HCT116 (cell line): ENCODE results near the gene AIF1L. TPM values are rescaled to one million over a fixed set of nuclear protein-coding genes. Genes with fewer than 3 reads are reported as not detected.

ENCODE experiments used
- ATAC-seq: fragments of 200-7000 bp; cut with Tn5 transposase; 2 replicates; pipeline ENCODE4 v1.9.1; 2020; ENCODE audit warnings: mild to moderate bottlenecking, moderate library complexity
- BruUV-seq: library from RNA; stranded (reverse); fragments of 400-500 nt; replicated peaks from 2 replicates; lab custom pipeline; 2021; lab: Mats Ljungman, UMichigan
- CTCF ChIA-PET: fragments of 300-600 bp; sonication (Branson Sonifier 250); formaldehyde crosslinking; loops from one replicate; lab custom pipeline; 2021; ENCODE audit warnings: antibody characterized with exemption; lab: Charles Lee
- POLR2A ChIA-PET: fragments of 300-600, 350-600 bp; sonication (Branson Sonifier 250); formaldehyde crosslinking; loops from one replicate; lab custom pipeline; 2021; ENCODE audit warnings: antibody characterized with exemption; lab: Charles Lee
- RAD21 ChIA-PET, 2 experiments: fragments of 300-600 bp; sonication (Branson Sonifier 250); formaldehyde crosslinking; loops; one replicate each; lab custom pipeline; 2023; ENCODE audit warnings: low total read pairs in 2 of 2; ENCODE audit not compliant: uncharacterized antibody in 2 of 2, unreplicated experiment in 2 of 2, low non-redundant PET in 1 of 2; lab: Charles Lee
- DNase-seq: peaks from one replicate; pipeline ENCODE4 v3.0.0-alpha.2; 2010; ENCODE audit warnings: low read depth, low spot score
- H2AFZ ChIP-seq: fragments of 200-600 bp; shearing (Covaris generic), sonication (generic); 2 replicates; pipeline ENCODE4 v1.6.1; 2017; ENCODE audit warnings: low read depth, mixed run types, mixed read lengths, antibody characterized with exemption, low read length; ENCODE audit not compliant: poor library complexity, severe bottlenecking
- H3K27ac ChIP-seq: 2 replicates; pipeline ENCODE4 v1.5.1; 2012; ENCODE audit warnings: low read depth, low read length
- H3K27me3 ChIP-seq: fragments of 200-600 bp; sonication (generic); 2 replicates; pipeline ENCODE4 v1.6.1; 2016; ENCODE audit warnings: mixed run types, low read length, mixed read lengths; ENCODE audit not compliant: insufficient read depth
- H3K36me3 ChIP-seq, 2 experiments: fragments of 200-500 bp in 1 of 2; fragments of 200-600 bp in 1 of 2; sonication (Bioruptor generic) in 1 of 2; sonication (generic) in 1 of 2; 2 replicates each; pipeline versions ENCODE4 v1.5.1 to v1.6.1; 2014 to 2016; ENCODE audit warnings: low read length in 2 of 2, inconsistent platforms in 1 of 2, mixed read lengths in 1 of 2, mixed run types in 1 of 2; ENCODE audit not compliant: insufficient read depth in 2 of 2, control insufficient read depth in 1 of 2
- H3K4me1 ChIP-seq, 2 experiments: fragments of 200-600 bp in 1 of 2; sonication (generic) in 1 of 2; 2 replicates each; pipeline versions ENCODE4 v1.5.1 to v1.6.1; 2012 to 2017; ENCODE audit warnings: low read length in 2 of 2, inconsistent platforms in 1 of 2, mild to moderate bottlenecking in 1 of 2, mixed read lengths in 1 of 2, mixed run types in 1 of 2, moderate library complexity in 1 of 2; ENCODE audit not compliant: insufficient read depth in 2 of 2, control insufficient read depth in 1 of 2
- H3K4me2 ChIP-seq: fragments of 200-600 bp; sonication (generic); 2 replicates; pipeline ENCODE4 v1.6.1; 2017; ENCODE audit warnings: mixed run types, low read length, mixed read lengths
- H3K4me3 ChIP-seq, 2 experiments: fragments of 200-600 bp in 1 of 2; sonication (generic) in 1 of 2; replicated peaks in 1 of 2; 2 replicates each; pipeline ENCODE4 v1.5.1; 2011 to 2016; ENCODE audit warnings: low read length in 2 of 2, control low read depth in 1 of 2, low read depth in 1 of 2, mild to moderate bottlenecking in 1 of 2, mixed read lengths in 1 of 2, mixed run types in 1 of 2
- H3K79me2 ChIP-seq: fragments of 200-600 bp; sonication (generic); 2 replicates; pipeline ENCODE4 v1.6.1; 2017; ENCODE audit warnings: mild to moderate bottlenecking, mixed run types, low read length, moderate library complexity, mixed read lengths; ENCODE audit not compliant: insufficient read depth
- H3K9ac ChIP-seq: fragments of 200-600 bp; sonication (generic); 2 replicates; pipeline ENCODE4 v1.6.1; 2016; ENCODE audit warnings: low read length, mixed read lengths
- H3K9me2 ChIP-seq: fragments of 200-600 bp; sonication (generic), shearing (Covaris generic); 2 replicates; pipeline ENCODE4 v1.6.1; 2017; ENCODE audit warnings: mixed run types, mild to moderate bottlenecking, moderate library complexity; ENCODE audit not compliant: insufficient read depth
- H3K9me3 ChIP-seq, 2 experiments: fragments of 200-500 bp in 1 of 2; fragments of 200-600 bp in 1 of 2; sonication (Bioruptor generic) in 1 of 2; sonication (generic) in 1 of 2; 2 replicates each; pipeline ENCODE4 v1.6.1; 2014 to 2017; ENCODE audit warnings: low read length in 2 of 2, mixed read lengths in 2 of 2, inconsistent platforms in 1 of 2, low read depth in 1 of 2, mild to moderate bottlenecking in 1 of 2, mixed run types in 1 of 2, moderate library complexity in 1 of 2; ENCODE audit not compliant: control insufficient read depth in 1 of 2, insufficient read depth in 1 of 2
- H4K20me1 ChIP-seq: fragments of 200-600 bp; sonication (generic), shearing (Covaris generic); 2 replicates; pipeline ENCODE4 v1.6.1; 2017; ENCODE audit warnings: mixed run types, mild to moderate bottlenecking, moderate library complexity; ENCODE audit not compliant: insufficient read depth
- CBX3 ChIP-seq: IDR thresholded peaks from 2 replicates; pipeline ENCODE4 v1.6.1; 2012; ENCODE audit warnings: low read depth
- CEBPB ChIP-seq: IDR thresholded peaks from 2 replicates; pipeline ENCODE4 v1.6.1; 2012; ENCODE audit warnings: low read depth
- EGR1 ChIP-seq: IDR thresholded peaks from 2 replicates; pipeline ENCODE4 v1.6.1; 2012; ENCODE audit warnings: low read depth
- ELF1 ChIP-seq: IDR thresholded peaks from 2 replicates; pipeline ENCODE4 v1.6.1; 2012; ENCODE audit warnings: low read depth, borderline replicate concordance
- EZH2phosphoT487 ChIP-seq: fragments of 200-600 bp; IDR thresholded peaks from 2 replicates; pipeline ENCODE4 v1.6.1; 2018; ENCODE audit warnings: antibody characterized with exemption, borderline replicate concordance
- FOSL1 ChIP-seq: IDR thresholded peaks from 2 replicates; pipeline ENCODE4 v1.6.1; 2012; ENCODE audit warnings: low read depth
- JUND ChIP-seq: IDR thresholded peaks from 2 replicates; pipeline ENCODE4 v1.6.1; 2012
- POLR2AphosphoS5 ChIP-seq: IDR thresholded peaks from 2 replicates; pipeline ENCODE4 v1.6.1; 2011; ENCODE audit warnings: mild to moderate bottlenecking, low read depth, low read length, moderate library complexity
- ZBTB33 ChIP-seq: IDR thresholded peaks from 2 replicates; pipeline ENCODE4 v1.6.1; 2011; ENCODE audit warnings: mild to moderate bottlenecking, low read length, moderate library complexity; ENCODE audit not compliant: insufficient replicate concordance; ENCODE audit errors: extremely low read depth
- ZFX ChIP-seq: fragments of 450-650 bp; IDR thresholded peaks from 2 replicates; pipeline ENCODE4 v1.6.1; 2017
- intact Hi-C: fragments of 100-400 bp; cut with micrococcal nuclease; formaldehyde crosslinking; loops from 2 replicates; pipeline ENCODE4 v1.10.0; 2022
- total RNA-seq: library from RNA; stranded (reverse); gene quantifications from one replicate; pipeline ENCODE4 v1.2.1, GENCODE V29; 2021; ENCODE audit not compliant: unreplicated experiment
- TF ChIP-seq, protein P1 (sequence below): IDR thresholded peaks from 2 replicates; pipeline ENCODE4 v1.6.1; 2012; ENCODE audit warnings: low read depth
- TF ChIP-seq, protein P2 (sequence below), 3 experiments: fragments of 200-600 bp in 1 of 3; sonication (generic) in 1 of 3; IDR thresholded peaks in 2 of 3; conservative IDR thresholded peaks in 1 of 3; 2 replicates each; pipeline ENCODE4 v1.5.1; 2012 to 2017; ENCODE audit warnings: low read depth in 2 of 3, low read length in 2 of 3, antibody characterized with exemption in 1 of 3, borderline replicate concordance in 1 of 3, control low read depth in 1 of 3, mild to moderate bottlenecking in 1 of 3, mixed read lengths in 1 of 3, mixed run types in 1 of 3, moderate library complexity in 1 of 3; ENCODE audit not compliant: insufficient read depth in 1 of 3

Gene AIF1L
- total RNA-seq, 1 experiment from 2014 or later: 34.0 TPM

- peaks cover 24% of the 10 kb centered on the region for H3K79me2 ChIP-seq
- ATAC-seq (no peak), DNase-seq (no peak)
- H3K4me1 ChIP-seq: peaks cover 6 to 12% of the 10 kb centered on the region in 2 experiments; a peak in 3 of 4 replicates
- no TSS peak for BruUV-seq
- ChIA-PET CTCF (no interaction called here), POLR2A (no interaction called here), RAD21 (no interaction called here)
- no peak overlapping the region for H3K9ac ChIP-seq
- intact Hi-C loops: no loop called here
- H3K4me2 ChIP-seq: no peak overlapping the region
- H3K9me3 ChIP-seq: no peaks in the 10 kb centered on the region
- H3K27ac ChIP-seq: no peak overlapping the region
- H2AFZ ChIP-seq: no peak overlapping the region
- H3K36me3 ChIP-seq: peaks cover 3 to 5% of the 10 kb centered on the region in 2 experiments; a peak in 2 of 4 replicates
- H3K9me2 ChIP-seq: no peaks in the 10 kb centered on the region
- no peak for TF ChIP-seq ELF1
- H4K20me1 ChIP-seq: no peaks in the 10 kb centered on the region
- H3K27me3 ChIP-seq: no peaks in the 10 kb centered on the region
- H3K4me3 ChIP-seq: no peak overlapping the region
These were observed 25.8 kb downstream of the AIF1L start for GRCh38 chr9:131122158-131122557.

- H3K27ac ChIP-seq: peak overlapping the region; percentile 80
- peak overlapping the region; percentile 96 for H3K9ac ChIP-seq
- no peaks in the 10 kb centered on the region for H3K9me2 ChIP-seq
- no peaks in the 10 kb centered on the region for H3K27me3 ChIP-seq
- H3K36me3 ChIP-seq: peaks cover 25 to 26% of the 10 kb centered on the region in 2 experiments
- ChIA-PET POLR2A (interaction anchor here (0.6 to 1.0 kb wide), 4 partner anchors 27 to 179 kb away, joined by 3 to 4 read pairs (median 4); no protein-coding TSS in a partner anchor), CTCF (interaction anchor here (1.0 to 1.8 kb wide), 3 partner anchors 37 to 211 kb away, joined by 4 to 6 read pairs (median 5); no protein-coding TSS in a partner anchor)
- DNase-seq: no peak
- H3K9me3 ChIP-seq: no peaks in the 10 kb centered on the region
- peak overlapping the region; percentile 91 to 99 for H3K4me3 ChIP-seq
- H2AFZ ChIP-seq: no peak overlapping the region
- TF ChIP-seq CBX3 (no peak), EGR1 (no peak), ZFX (no peak), CEBPB (no peak), JUND (no peak), ELF1 (no peak), FOSL1 (no peak), POLR2AphosphoS5 (no peak), ZBTB33 (no peak), EZH2phosphoT487 (no peak)
- TF ChIP-seq, protein P1, sequence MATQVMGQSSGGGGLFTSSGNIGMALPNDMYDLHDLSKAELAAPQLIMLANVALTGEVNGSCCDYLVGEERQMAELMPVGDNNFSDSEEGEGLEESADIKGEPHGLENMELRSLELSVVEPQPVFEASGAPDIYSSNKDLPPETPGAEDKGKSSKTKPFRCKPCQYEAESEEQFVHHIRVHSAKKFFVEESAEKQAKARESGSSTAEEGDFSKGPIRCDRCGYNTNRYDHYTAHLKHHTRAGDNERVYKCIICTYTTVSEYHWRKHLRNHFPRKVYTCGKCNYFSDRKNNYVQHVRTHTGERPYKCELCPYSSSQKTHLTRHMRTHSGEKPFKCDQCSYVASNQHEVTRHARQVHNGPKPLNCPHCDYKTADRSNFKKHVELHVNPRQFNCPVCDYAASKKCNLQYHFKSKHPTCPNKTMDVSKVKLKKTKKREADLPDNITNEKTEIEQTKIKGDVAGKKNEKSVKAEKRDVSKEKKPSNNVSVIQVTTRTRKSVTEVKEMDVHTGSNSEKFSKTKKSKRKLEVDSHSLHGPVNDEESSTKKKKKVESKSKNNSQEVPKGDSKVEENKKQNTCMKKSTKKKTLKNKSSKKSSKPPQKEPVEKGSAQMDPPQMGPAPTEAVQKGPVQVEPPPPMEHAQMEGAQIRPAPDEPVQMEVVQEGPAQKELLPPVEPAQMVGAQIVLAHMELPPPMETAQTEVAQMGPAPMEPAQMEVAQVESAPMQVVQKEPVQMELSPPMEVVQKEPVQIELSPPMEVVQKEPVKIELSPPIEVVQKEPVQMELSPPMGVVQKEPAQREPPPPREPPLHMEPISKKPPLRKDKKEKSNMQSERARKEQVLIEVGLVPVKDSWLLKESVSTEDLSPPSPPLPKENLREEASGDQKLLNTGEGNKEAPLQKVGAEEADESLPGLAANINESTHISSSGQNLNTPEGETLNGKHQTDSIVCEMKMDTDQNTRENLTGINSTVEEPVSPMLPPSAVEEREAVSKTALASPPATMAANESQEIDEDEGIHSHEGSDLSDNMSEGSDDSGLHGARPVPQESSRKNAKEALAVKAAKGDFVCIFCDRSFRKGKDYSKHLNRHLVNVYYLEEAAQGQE: no peak
- TF ChIP-seq, protein P2, sequence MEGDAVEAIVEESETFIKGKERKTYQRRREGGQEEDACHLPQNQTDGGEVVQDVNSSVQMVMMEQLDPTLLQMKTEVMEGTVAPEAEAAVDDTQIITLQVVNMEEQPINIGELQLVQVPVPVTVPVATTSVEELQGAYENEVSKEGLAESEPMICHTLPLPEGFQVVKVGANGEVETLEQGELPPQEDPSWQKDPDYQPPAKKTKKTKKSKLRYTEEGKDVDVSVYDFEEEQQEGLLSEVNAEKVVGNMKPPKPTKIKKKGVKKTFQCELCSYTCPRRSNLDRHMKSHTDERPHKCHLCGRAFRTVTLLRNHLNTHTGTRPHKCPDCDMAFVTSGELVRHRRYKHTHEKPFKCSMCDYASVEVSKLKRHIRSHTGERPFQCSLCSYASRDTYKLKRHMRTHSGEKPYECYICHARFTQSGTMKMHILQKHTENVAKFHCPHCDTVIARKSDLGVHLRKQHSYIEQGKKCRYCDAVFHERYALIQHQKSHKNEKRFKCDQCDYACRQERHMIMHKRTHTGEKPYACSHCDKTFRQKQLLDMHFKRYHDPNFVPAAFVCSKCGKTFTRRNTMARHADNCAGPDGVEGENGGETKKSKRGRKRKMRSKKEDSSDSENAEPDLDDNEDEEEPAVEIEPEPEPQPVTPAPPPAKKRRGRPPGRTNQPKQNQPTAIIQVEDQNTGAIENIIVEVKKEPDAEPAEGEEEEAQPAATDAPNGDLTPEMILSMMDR (IDR thresholded peaks at IDR 0.05 in 2 of 3, conservative IDR thresholded peaks at IDR 0.05 in 1 of 3; ENCODE audit: borderline replicate concordance in 1 of 3, insufficient read depth in 1 of 3, low read depth in 2 of 3, low read length in 2 of 3): no peak
- TF ChIP-seq, all 23 proteins: peak for 0
- peak overlapping the region; percentile 88 for H3K4me2 ChIP-seq
- peaks cover 51% of the 10 kb centered on the region for H3K79me2 ChIP-seq
- intact Hi-C loops: loop anchor here (5.0 kb wide), 1 partner anchor 68 kb away; no protein-coding TSS in a partner anchor
- ATAC-seq: peak; percentile 25
- H3K4me1 ChIP-seq: peaks cover 6 to 12% of the 10 kb centered on the region in 2 experiments; a peak in 3 of 4 replicates
- TSS peak; percentile 98 for BruUV-seq
- RAD21 ChIA-PET: no interaction called here
- no peaks in the 10 kb centered on the region for H4K20me1 ChIP-seq
These were observed 28.6 kb downstream of the AIF1L start for GRCh38 chr9:131125038-131125287.
